ENCODE data around the gene ALK.

DNA sequence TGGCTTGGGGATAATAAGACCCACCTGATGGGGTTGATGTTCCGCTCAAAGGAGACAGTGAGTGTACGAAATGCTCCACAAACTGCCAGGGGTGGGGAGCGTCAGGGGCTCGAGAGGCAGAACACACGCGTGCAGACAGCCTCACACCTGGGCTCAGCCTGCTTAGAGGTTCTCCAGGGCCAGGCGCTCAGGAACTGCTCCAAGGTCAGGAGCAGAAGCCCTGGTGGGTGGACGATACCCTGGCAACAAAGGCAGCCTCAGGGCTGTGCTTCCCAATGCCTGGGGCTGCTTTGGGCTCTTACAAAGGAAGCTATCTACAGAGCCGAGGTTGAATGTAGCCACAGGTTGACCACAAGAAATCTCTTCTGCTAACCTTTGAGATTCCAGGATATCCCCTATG, 691.7 kb downstream of the ALK start:
- TF ChIP-seq, protein P1, sequence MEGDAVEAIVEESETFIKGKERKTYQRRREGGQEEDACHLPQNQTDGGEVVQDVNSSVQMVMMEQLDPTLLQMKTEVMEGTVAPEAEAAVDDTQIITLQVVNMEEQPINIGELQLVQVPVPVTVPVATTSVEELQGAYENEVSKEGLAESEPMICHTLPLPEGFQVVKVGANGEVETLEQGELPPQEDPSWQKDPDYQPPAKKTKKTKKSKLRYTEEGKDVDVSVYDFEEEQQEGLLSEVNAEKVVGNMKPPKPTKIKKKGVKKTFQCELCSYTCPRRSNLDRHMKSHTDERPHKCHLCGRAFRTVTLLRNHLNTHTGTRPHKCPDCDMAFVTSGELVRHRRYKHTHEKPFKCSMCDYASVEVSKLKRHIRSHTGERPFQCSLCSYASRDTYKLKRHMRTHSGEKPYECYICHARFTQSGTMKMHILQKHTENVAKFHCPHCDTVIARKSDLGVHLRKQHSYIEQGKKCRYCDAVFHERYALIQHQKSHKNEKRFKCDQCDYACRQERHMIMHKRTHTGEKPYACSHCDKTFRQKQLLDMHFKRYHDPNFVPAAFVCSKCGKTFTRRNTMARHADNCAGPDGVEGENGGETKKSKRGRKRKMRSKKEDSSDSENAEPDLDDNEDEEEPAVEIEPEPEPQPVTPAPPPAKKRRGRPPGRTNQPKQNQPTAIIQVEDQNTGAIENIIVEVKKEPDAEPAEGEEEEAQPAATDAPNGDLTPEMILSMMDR (IDR thresholded peaks at IDR 0.05; ENCODE audit: low read length): no peak
- TF ChIP-seq EZH2 (IDR thresholded peaks at IDR 0.05; ENCODE audit: borderline replicate concordance, low read length): no peak
